DOHH2 (cell line): ENCODE results near the gene FAM227B.

Experiments
- CTCF ChIP-seq: fragments of 200-600 bp; sonication (generic); IDR thresholded peaks from one replicate; pipeline ENCODE4 v1.5.1; 2014; ENCODE audit warnings: antibody characterized with exemption, mild to moderate bottlenecking, low read depth, low read length; ENCODE audit not compliant: poor library complexity, severe bottlenecking
- EZH2phosphoT487 ChIP-seq: fragments of 200-600 bp; sonication (generic); IDR thresholded peaks from 2 replicates; pipeline ENCODE4 v1.6.1; 2017; ENCODE audit warnings: borderline replicate concordance, mild to moderate bottlenecking, antibody characterized with exemption, low read length, moderate library complexity, mixed read lengths

- TF ChIP-seq CTCF (no peak), EZH2phosphoT487 (no peak)
Observed at GRCh38 chr15:49300856-49301255, 319.8 kb downstream of the FAM227B start.
